Colon (tissue), 2 donors: ENCODE data around the gene SLC7A8.
A peak's percentile ranks its signal among the peaks of the same experiment; 100 is the strongest.
"Not testable (repeated sequence)": the region's sequence is repeated elsewhere in the genome, so short reads cannot be mapped to it uniquely, and the experiment has no call there.

ENCODE experiments used
- FAIRE-seq: peaks from 2 replicates; lab custom pipeline; 2012; peaks lifted over from hg19 to GRCh38; lab: Jason Lieb, UNC
- donor health status: control.
- donor health status: control.

Gene SLC7A8

DNA sequence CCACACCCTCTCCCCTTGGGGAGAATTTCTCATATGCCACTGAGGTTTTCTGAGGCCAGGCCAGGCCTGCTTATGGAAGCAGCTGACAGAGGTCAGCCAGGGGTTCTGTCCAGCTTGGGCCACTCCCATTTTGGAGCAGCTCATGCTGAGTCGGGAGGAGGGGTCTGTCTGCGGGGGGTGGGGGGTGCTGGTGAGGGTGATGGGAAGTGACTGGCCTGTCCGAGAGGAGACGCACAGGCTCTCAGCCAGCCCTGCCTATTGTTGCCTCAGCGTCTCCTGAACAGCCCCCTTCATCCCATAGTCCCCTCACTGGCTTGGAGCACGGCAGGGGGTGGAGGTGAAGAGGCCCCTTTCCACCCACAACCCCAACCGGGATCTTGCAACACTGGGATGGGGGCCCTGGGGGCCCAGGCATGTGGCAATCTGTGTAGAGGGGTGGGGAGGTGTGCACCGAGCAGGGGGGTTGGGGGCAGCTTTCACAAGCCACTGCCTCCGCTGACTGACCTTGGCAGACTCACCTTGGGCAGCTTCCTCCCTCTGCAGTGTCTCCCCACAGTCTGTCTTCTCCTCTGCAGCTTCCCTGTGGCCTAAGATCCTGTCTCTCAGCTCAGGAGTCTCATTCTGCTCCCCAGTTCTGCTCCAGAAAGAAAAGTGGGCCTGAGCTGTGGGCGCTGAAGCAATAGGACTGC lies 69.9 kb downstream of the SLC7A8 start:
- FAIRE-seq = no peak

DNA sequence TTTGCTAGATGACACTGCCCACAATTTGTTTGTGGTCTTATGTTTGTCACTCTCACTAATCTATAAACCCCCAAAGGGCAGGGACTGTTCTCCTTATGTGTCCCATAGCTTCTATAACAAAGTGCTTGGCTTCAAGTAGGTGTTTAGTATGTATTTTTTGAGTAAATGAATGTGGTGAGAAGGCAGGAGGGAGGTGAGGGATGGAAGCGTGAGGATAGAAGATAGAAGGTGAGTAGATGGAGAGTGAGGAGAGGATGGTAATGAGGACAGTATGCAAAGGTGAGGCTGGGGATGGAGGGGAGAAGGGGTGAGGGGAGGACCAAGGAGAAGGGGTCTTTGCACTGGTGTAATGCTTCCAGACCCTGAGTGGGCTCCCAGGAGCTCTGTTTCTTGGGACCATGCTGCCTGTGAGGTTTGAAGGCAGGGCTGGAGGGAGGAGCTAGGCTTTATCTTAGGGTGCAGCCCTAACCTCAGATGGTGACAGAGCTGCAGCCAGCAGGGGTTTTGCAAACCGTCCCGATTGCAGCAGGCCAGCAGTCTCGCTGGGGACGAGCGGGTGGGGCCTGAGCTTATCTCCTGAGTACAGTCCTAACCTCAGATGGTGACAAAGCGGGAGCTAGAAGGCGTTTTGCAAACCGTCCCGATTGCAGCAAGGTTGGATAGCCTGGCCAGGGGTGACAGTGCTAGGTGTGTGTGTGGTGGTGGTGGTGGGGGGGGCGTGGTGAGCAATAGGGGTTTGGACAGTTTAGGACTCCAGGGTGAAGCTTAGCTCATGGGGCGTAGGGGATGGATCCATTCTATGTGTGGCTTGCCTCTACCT lies 70.9 kb downstream of the SLC7A8 start:
- no peak for FAIRE-seq

DNA sequence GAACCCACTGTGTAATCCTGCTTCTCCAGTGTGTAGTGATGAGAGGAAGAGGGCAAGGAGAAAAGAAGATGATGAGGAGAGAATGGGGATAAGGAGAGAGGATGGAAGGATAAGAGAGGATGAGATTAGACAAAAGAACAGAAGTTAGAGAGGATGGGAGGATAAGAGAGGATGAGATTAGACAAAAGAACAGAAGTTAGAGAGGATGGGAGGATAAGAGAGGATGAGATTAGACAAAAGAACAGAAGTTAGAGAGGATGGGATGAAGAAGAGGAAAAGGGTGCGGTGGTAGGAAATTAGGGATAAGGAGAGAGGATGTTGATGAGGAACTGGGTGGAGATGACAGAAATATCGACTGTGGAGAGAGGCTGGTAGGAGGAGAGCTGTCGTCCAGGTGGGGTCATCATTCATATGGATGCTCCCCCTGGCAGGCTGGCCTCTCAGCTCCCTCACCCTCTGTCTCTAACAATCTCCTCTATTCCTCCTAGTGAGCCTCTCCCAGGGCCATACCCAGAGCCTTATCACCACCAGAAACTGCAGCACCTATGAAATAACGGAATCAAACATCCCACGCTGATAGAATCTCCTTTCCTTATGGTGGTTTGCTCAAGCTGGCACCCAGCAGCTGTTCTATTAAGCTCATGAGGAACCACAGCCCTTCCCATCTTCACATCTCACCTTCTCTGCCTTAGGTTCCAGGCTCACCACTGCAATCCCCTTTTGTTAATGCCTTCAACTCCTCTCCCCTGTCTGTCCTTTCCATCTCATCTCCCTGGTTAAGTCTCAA lies 72.7 kb downstream of the SLC7A8 start:
- no peak for FAIRE-seq

DNA sequence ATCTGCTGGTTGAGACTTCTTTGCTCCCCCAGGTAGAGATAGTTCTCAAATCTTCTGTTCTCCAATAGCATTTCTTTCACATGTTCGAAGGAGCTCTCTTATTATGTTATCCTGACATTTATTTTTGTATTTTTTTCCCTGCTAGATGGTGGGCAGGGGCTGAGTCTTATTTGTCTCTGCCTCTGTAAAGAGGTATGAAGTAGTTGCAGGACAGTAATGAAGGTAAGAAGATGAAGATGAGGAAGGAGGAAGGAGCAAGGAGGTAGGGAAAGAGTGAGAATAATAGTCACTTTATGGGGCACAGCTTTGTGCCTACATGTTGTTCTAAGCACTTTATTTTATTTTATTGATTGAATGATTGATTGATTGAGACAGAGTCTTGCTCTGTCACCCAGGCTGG lies 73.7 kb downstream of the SLC7A8 start:
- FAIRE-seq = no peak

DNA sequence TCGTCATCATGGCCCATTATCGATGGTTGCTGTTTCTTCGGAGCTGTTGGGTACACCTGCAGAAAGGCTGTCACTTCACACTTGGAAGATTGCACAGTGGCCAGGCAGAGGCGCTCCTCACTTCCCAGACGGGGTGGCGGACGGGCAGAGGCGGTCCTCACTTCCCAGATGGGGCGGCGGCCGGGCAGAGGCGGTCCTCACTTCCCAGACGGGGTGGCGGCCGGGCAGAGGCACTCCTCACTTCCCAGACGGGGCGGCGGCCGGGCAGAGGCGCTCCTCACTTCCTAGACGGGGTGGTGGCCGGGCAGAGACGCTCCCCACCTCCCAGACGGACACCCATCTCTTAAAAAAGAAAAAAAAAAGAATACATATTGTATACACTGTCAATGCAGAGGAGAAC lies 75.3 kb downstream of the SLC7A8 start:
- not testable (repeated sequence) for FAIRE-seq

DNA sequence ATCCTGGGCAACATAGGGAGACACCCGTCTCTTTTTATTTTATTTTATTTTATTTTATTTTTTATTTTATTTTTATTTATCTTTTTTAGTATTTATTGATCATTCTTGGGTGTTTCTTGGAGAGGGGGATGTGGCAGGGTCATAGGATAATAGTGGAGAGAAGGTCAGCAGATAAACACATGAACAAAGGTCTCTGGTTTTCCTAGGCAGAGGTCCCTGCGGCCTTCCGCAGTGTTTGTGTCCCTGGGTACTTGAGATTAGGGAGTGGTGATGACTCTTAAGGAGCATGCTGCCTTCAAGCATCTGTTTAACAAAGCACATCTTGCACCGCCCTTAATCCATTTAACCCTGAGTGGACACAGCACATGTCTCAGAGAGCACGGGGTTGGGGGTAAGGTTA lies 75.8 kb downstream of the SLC7A8 start:
- not testable (repeated sequence) for FAIRE-seq

DNA sequence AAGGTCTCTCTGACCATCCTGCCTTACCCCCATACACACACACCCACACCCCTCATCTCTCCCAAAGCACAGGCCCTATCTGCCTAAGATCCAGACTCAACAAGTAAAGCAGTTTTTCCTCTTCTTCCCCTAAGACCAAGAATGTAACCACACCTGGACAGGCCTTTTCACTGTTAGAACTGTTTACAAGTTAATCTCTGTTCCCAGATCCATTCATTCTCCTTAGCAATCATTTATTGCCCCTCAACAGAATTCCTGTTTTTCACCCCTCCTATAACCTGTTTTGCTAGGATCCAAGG lies 76.8 kb downstream of the SLC7A8 start:
- FAIRE-seq = no peak

DNA sequence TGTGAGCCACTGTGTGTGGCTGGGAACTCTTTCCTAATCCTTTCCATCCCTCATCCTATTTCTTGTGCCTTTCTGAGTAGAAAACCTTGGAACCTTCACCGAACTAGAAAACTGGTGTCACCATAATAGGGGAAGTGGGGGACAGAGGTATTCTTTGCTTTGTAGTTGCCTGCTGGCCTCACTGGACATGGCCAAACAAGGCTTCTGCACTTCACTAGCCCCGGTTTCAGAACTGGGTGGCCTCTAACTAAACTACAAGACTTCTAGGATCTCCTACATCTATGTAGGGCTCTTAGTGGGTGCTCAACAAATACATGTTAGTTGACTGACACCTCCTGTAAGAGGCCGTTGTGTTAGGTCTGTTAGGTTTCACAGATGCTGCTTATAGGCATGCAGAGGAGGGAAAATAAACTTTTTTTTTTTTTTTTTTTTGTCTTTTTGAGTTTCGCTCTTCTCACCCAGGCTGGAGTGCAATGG lies 78.1 kb downstream of the SLC7A8 start:
- no peak for FAIRE-seq

DNA sequence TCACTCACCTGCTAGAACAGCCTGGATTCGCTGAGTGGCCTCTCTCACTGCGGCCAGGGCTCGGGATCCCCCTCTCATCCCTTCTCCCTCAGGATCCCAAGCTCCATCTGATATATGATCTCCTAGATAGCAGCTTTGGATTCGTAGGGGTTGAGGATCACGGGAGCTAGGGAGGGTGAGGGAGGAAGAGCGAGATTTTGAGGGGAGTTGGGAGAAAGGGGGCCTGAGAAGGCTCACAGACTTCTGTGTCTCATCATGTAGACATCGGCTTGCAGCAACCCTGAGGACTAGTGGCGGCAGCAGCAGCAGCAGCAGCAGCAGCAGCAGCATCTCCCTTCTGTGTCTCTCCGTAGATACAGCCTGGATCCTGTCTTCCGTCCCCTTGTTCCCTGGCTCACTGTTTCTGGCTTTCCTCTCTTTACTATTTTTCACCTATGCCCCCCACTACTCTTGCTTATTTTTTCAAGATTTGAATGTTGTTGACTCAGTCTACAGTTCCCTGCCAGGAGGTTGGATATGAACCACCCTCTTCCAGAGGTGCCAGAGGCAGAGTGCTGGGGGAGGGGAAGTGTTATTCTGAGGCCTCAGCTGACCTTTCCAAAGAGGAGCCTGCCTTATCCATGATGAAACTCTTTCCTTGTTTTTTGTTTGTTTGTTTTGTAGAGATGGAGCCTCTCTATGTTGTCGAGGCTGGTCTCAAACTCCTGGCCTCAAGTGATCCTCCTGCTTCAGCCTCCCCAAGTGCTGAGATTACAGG lies 78.7 kb downstream of the SLC7A8 start, which contains the start of gene CIROP:
CIROP (minus strand) TSS at position 399 of the 757 bp plus-strand sequence; CDS start at position 330, 69 bp downstream.
- FAIRE-seq = no peak

DNA sequence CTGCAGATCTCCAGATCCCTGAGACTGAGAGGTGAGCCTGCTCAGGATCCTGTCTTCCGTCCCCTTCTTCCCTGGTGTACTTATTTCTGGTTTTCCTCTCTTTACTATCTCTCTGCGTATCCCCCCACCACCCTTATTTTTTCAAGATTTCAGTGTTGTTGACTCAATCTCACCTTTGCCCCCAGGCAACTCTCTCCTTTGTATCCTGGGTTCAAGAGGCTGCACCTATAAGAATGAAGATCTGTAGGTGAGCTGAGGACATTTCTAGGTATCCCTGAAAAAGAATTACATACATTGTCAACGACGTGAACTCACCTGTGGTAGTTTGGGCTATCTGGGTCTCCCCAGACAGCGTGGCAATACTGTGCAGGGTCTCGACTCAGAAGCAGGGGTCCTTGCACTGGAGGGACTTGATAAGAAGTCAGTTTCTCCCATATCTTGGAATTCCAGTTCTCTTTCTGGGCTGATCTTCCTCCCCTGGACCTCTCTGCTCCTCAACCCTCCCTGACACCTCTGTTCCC lies 79.3 kb downstream of the SLC7A8 start:
- no peak for FAIRE-seq

DNA sequence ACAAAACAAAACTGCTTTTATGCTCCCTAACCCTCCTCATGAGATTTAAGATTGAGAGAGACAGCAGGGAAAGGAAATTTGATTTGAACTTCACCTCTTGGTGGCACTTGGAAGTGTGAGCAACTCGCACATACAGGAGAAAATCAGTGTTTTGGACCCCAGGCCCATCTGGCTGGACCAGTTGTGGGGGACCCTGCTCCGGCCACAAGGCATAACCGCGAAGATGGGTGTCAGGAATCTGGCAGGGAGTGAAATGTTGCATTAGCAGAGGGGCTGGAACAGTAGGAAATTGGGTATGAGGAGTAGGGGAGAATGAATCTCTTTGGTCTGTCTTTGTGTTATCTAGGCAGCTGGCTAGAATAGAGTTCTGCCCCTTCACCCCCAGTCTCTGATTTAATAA lies 79.9 kb downstream of the SLC7A8 start:
- no peak for FAIRE-seq

DNA sequence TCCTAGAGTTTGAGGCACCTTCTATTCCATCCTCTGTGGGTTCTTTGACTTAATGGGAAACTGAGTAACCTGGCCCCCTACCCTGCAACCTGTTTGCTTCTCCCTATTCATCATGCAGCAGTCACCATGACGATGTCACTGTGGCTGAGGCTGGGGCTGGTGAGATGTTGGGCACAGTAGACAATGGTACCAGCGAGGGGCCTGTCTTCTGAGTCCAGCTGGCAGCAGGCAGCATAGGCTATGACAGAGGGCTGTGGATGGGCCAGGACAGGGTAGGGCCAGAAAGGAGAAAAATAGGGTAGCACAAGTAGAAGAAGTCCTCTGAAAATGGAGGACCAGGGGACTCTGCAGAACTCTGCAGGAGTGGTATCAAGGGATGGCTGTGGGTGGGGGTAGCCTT lies 80.7 kb downstream of the SLC7A8 start:
- no peak for FAIRE-seq

DNA sequence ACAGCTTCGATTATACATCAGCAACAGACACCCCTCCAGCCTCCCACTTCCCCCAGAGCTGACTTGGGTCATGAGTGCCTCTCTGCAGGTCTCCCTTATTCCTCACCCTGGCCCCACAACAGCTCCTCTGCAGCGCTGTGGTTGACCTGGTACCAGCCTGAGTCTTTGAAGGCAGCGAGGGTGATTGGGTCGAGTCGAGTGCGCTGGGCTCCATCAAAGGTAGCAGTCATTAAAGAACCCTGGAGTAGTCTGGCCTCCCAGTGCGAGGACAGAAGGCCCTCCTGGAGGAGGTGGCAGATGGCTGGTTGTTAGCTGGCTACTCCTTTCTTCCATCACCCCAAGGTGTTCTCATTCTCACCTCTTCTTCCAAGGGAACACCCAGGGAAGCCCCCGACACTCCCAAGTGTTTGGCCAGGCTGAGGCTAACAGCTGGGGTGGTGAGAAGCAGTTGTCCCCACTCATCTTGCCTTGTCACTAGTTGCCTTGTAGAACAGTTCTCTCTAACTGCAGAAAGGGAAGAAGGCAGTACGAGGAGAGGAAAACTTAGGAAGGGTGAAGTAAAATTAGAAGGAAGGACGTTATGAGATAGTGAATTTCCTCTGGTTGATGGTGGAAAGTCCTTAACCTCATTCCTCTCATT lies 81.4 kb downstream of the SLC7A8 start:
- no peak for FAIRE-seq

DNA sequence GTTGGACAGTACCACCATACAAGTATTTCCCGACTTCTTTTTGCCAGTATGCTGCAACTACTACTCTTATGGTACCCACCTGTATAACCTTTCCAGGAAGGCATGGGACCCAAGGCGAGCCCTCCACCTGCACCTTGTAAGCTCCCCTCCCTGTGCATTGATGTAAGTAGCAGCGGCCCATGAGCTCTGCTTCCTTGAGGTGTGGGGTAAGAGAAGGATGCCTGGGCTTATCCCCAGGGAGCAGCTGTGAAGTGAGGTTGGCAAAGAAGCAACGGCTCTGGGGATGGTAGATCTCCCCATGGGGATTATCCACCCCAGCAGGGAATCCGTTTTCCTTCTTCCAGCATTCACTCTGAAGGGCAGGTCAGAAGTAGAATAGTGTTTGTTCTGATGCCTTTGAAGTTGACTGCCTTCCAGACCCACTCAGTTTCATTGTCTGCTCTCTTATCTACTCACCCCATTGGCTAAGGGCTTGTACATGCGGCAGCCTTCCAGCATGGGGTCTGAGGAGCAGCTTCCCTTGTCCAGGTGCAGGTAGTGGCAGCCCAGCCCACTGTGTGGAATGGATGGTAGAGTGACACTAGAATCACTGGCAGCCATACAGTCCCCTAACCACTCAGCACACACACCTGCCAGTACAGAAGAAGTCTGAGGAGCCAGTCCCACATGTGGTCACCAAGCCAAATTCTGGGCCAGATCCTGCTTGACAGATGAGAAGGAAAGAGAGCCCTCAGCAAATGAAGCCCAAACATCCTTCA lies 82.1 kb downstream of the SLC7A8 start:
- no peak for FAIRE-seq

DNA sequence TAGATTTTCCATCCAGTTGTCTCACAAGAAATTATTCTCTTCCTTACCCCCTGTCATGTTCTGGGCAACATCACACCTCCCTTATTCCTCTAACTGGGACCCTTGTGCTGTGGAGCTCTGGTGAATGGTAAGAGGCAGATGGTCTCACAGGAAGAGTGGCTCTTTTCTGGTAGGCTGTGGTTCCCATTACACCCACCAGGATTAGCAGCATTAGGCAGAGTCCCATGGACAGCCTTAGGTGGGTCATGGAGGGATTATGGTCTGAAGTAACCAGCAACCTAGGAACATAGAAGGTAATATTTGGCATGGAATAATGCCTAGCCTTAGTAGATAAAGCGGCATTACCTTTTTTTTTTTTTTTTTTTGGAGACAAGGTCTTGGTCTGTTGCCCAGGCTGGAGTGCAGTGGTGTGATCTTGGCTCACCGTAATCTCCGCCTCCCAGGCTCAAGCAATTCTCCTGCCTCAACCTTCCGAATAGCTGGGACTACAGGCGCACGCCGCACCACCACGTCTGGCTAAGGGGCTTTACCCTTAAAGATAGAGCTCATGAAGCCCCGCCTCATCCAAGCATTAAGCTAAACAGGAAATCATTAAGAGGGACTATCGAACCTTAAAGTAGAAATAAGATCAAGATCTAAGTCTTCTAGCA lies 84.1 kb downstream of the SLC7A8 start:
- no peak for FAIRE-seq

DNA sequence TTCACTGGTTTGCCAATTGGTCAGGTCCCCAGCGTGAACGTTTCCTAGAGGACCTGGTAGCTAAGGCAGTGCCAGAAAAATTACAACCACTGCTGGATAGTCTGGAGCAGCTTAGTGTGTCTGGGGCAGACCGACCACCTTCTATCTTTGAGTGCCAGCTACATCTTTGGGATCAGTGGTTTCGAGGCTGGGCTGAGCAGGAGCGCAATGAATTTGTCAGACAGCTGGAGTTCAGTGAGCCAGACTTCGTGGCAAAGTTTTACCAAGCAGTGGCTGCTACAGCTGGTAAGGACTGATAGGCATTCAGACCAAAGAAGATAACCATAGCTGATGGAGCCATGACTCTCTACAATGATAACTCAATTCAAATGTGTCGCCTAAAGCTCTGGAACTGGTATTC lies 85.7 kb downstream of the SLC7A8 start:
- FAIRE-seq = no peak

DNA sequence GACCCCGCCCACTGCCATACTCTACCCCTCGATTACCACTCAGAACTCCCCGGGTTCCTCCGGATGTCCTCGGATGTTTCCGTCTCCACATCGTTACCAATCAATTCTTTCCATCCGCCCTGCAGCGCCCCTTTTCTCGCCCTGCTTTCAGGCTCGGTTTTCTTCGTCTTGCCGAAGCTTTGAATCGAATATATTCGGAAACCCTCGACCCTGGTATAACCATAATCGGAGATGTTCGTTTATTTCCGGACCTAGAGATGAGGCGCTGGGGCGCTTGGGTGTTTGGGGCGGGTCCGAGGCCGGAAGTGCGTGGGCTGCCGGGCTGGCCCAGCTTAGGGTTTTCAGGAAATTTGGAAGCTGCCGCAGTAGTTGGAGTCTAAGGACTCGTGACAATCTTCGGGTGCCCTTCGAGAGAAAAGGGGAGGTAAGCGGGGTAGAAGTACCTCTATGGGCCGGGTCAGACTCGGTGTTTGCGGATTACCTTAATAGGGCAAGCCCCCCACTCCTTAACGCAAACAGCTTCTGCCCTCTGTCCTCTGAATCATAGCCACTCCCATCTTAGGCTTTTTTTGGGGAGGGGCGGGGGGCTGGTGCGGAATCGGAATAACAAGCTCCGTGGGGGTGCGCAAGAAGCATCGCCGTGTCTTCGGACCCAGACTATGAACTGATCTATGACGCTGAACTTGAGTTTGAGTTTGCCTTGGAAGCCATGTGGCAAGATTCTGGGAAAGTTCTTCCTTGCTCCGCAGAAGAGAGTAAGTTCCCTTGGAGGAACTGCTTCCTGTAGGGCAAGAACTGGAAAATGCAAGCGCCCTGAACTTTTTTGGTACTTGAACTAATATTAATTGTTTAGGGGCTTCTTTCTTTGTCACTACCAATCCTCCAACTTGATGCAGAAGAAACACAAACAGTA lies 88.0 kb downstream of the SLC7A8 start, which contains the start of gene C14orf119:
C14orf119 (plus strand) TSS at position 310 of the 913 bp plus-strand sequence. CDS start 2,154 bp downstream, outside the sequence.
- FAIRE-seq = peak; percentile 95

DNA sequence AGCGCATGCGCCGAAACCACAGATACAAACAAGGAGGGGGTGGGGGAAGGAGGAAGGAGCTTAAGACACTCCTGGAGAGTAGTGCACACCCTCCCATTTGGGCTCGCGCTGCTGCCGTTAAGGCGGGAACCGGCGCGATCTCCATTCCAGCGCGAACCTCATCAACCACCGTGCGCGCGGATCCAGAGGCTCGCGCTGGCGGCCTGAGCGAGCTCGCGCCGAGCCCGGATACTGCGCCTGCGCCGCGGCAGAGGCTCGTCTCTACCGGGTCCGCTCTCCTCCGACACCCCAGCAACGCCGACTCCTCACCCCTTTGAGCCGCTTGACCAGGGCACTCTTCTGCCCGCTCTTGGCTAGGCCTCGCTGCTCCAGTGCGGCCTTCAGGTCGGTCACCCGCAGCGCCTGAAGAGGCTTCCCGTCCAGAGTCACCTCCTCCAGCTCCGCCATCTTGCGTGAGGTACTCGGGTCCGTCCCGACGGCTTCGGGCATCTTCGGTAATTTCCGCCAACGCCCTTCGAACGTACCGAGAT lies 88.7 kb downstream of the SLC7A8 start, which contains the start of gene ACIN1:
ACIN1 (minus strand) TSS at position 471 of the 530 bp plus-strand sequence; CDS start at position 447, 24 bp downstream.
- FAIRE-seq = no peak
